Hematopoietic multipotent progenitor cell treated with erythropoietin and hydrocortisone succinate and interleukin-3 and kit ligand, for 8 days (in vitro differentiated cells): ENCODE data around the gene GGPS1.
"Not testable (repeated sequence)": the region's sequence is repeated elsewhere in the genome, so short reads cannot be mapped to it uniquely, and the experiment has no call there.

Source experiments
- DNase-seq: peaks from one replicate; pipeline ENCODE4 v3.0.0-alpha.2; 2015

Gene GGPS1

GRCh38 chr1:235328271-235329138 is at the start of gene GGPS1:
GGPS1 (plus strand) TSS chr1:235328570; CDS start chr1:235335265, 6,695 bp downstream.
- peak; percentile 100 for DNase-seq

GRCh38 chr1:235278915-235279292 is 49.5 kb upstream of the GGPS1 start:
- DNase-seq = no peak

- DNase-seq = no peak
Measured at GRCh38 chr1:235279694-235280093, 48.7 kb upstream of the GGPS1 start.

- no peak for DNase-seq
Measured at GRCh38 chr1:235280467-235280866, 47.9 kb upstream of the GGPS1 start.

GRCh38 chr1:235283636-235284035 is 44.7 kb upstream of the GGPS1 start:
- not testable (repeated sequence) for DNase-seq

GRCh38 chr1:235284231-235284769 is 44.1 kb upstream of the GGPS1 start:
- no peak for DNase-seq

GRCh38 chr1:235286667-235287066 is 41.7 kb upstream of the GGPS1 start:
- no peak for DNase-seq

GRCh38 chr1:235287208-235287882 is 41.0 kb upstream of the GGPS1 start:
- no peak for DNase-seq

- DNase-seq = peak; percentile 40
Measured at GRCh38 chr1:235289859-235290739, 38.3 kb upstream of the GGPS1 start.

- DNase-seq = no peak
Measured at GRCh38 chr1:235290740-235291502, 37.4 kb upstream of the GGPS1 start.

- no peak for DNase-seq
Measured at GRCh38 chr1:235291599-235292091, 36.7 kb upstream of the GGPS1 start.

- DNase-seq = no peak
Measured at GRCh38 chr1:235292790-235293189, 35.6 kb upstream of the GGPS1 start.

GRCh38 chr1:235293322-235293942 is 34.9 kb upstream of the GGPS1 start:
- DNase-seq = no peak

GRCh38 chr1:235295902-235296350 is 32.4 kb upstream of the GGPS1 start:
- no peak for DNase-seq

- DNase-seq = no peak
Measured at GRCh38 chr1:235296729-235297128, 31.6 kb upstream of the GGPS1 start.

GRCh38 chr1:235297579-235297978 is 30.8 kb upstream of the GGPS1 start:
- peak; percentile 33 for DNase-seq

- DNase-seq = no peak
Measured at GRCh38 chr1:235298758-235299157, 29.6 kb upstream of the GGPS1 start.

- no peak for DNase-seq
Measured at GRCh38 chr1:235299169-235299858, 29.1 kb upstream of the GGPS1 start.

- DNase-seq = no peak
Measured at GRCh38 chr1:235302143-235302542, 26.2 kb upstream of the GGPS1 start.

GRCh38 chr1:235304549-235305451 is 23.6 kb upstream of the GGPS1 start:
- peak; percentile 47 for DNase-seq
